Hippocampal formation (tissue), 2 donors: ENCODE data around the gene TFIP11.
"Not testable (repeated sequence)": the region's sequence is repeated elsewhere in the genome, so short reads cannot be mapped to it uniquely, and the experiment has no call there.

Experiments
- DNase-seq, 2 donors: peaks; one replicate each; lab custom pipeline; 2025; lab: John Stamatoyannopoulos, UW

Gene TFIP11

GRCh38 chr22:26541167-26541819, 29.0 kb upstream of the TFIP11 start:
- no peak for DNase-seq

GRCh38 chr22:26540119-26540518, 27.8 kb upstream of the TFIP11 start:
- no peak for DNase-seq

- DNase-seq: no peak
These were observed 24.5 kb upstream of the TFIP11 start for GRCh38 chr22:26536762-26537134.

DNA sequence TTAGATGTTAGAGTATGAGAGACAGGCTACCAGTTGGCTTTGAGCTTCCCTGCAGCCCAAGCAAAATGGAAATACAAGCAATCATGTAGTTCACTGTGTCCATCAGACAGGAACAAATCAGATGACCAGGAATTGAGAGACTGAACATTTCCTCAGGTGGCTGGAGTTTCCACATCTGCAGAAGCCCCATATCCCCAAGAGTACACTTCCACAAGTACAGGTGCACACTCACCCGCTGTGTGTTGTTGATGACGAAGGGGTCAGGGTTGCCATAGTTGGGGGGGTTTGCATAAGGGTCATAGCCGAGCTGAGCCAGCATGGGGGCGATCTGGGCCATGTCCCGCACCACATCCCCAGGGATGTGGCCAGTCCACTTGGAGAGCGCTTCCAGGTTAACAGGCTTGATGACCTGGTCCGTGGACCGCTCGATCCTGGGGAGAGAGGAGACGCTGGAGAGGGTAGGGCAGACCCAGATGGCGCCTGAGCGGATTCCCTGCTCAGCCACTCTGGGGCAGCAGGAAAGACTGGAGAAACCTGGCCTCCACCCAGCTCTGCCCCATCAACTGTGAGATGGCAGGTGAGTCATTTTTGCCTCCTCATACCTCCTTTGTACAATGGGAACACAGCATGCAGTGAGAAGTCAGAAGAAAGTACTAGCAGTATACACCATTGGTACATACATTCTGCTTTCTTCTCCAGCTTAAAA, 23.9 kb upstream of the TFIP11 start:
- no peak for DNase-seq

DNA sequence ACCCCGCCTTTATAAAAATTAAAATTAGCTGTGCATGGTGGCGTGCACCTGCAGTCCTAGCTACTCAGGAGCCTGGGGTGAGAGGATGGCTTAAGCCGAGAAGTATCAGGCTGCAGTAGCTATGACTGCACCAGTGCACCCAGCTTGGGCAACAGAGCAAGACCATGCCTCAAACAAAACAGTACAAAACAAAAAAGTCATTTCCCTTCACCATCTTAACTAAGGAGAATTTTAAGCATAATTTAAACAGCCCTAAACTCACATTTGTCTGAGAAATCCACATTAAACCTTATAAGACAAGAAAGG, 23.3 kb upstream of the TFIP11 start:
- DNase-seq: no peak

DNA sequence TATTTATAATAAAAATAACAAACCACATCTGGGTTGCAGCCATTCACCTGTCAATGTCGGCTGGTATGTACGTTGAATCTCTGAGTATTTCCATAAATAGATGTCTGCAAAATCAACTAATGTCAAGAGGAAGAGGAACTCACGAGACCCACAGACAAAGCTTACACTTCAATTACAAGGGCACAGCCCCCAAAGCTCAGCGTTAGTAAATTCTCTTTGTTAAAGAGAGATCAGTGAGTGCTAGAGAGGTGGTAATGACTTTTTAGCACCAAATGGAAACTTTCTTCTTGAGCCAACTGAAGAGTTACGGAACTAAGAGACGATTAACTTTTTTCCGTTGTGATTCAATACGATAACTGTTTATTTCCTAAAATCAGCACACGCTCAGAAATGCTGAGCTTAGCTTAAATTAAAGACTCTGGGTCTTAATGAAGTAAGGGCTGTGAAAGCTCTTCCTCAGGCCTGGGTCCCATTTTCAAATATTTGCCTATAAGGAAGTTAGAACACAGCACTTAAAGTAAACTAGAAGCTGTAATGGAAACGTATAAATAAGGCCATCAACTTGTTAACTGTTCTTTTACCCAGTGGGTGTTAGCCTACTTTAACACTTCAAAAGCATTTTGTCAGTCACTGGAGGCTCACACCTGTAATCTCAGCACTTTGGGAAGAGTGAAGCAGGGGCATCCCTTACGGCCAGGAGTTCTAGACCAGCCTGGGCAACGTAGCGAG, 22.8 kb upstream of the TFIP11 start:
- no peak for DNase-seq

- no peak for DNase-seq
These were observed 22.0 kb upstream of the TFIP11 start for GRCh38 chr22:26534171-26534855.

DNA sequence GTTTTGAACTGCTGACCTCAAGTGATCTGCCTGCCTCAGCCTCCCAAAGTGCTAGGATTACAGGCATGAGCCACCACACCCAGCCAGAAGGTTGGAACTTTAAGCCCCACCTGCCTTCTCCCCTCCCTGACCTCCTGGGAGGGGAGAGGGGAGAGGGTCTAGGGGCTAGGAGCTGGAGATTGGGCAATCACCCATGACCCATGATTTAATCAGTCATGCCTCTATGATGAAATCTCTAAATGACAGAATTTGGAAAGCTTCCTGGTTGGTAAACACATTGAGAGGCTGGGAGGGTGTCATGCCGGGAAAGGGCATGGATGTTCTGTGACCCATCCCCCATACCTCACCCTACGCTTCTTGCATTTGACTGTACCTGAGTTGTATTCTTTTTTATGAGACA, 17.1 kb upstream of the TFIP11 start:
- no peak for DNase-seq

DNA sequence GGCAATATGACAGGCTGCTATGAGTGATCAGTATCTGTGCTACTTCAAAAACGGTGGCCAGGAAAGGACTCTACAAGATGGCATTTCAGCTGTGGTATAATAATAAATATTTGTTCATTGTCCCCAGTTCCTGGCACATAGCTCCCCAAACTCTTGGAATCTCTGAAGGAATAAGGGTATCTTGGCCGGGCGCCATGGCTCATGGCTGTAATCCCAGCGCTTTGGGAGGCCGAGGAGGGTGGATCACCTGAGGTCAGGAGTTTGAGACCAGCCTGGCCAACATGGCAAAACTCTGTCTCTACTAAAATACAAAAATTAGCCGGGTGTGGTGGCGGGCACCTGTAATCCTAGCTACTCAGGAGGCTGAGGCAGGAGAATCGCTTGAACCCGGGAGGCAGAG, 16.2 kb upstream of the TFIP11 start:
- DNase-seq: not testable (repeated sequence)

DNA sequence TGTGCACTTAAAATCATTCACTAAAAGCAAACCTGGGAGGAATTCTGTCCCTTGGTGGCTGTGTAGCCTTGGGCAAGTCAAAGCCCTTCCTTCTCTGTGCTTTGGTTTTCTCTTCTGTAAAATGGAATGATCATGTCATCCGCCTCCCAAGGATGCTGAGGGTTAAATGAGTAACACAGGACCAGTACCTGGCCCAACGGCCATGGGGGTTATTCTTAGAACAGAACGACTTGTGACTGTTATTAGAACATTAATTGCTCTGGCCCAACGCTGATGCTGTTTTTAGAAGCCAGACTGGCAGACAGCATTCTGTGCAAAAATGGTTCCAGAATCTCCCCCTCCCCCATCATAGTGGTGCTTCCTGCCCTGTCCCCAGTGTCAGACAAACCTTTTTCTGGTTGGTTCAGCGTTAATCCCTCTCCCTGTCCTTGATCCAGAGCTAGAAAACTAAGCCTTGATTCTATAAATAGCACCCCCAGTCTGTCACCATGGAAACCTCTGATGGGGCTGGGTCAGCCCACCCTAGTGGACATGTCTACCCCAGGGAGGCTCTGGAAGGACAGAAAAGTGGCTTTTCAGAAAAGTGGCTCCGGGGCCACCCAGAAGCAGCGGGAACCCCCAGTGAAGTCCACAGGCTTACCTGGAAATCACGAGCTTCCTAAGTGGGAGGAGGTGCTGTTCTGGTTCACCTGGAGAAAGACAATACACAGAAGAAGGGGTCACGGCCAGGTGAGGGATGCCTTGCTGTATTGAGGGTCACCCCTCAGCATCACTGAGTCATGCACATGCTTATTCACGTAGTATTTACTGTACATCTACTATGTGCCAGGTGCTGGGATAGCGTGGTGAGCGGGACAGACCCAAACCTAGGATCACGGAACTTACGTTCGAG, 15.5 kb upstream of the TFIP11 start:
- DNase-seq: no peak

- DNase-seq: no peak
These were observed 14.9 kb upstream of the TFIP11 start for GRCh38 chr22:26527167-26527566.

DNA sequence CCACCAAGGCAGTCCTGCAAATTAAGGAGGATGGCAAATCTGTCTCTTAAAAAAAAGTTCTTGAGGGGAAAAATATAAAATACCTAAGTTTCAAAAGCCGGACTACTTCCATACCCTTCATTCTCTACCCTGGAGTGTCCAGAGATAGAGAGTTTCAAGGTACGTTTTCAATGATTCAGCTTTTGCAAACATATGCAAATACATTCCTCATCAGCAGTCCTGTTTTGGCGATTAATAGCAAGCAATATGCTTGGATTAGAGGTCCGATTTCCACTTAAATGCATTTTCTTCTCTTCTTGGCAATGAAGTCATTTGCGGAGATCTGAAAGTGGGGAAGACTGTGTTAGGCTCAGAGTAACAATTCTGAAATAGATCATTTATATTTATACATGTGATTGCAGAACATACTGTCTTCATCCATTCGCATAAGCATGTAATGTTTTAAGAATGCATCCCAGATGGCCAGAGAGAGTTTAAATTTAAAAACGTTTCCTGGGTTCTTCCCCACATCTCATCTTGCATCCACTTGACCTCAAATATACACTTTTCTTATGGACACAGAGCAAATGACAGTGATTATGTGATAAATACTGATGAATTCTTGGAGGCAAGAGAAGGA, 13.8 kb upstream of the TFIP11 start:
- no peak for DNase-seq

- no peak for DNase-seq
These were observed 12.6 kb upstream of the TFIP11 start for GRCh38 chr22:26524870-26525269.

- peak in 1 of 2 donors; percentile 11 for DNase-seq
These were observed 10.3 kb upstream of the TFIP11 start for GRCh38 chr22:26522592-26522991.

- DNase-seq: no peak
These were observed 9.7 kb upstream of the TFIP11 start for GRCh38 chr22:26522012-26522411.

- DNase-seq: no peak
These were observed 5.2 kb upstream of the TFIP11 start for GRCh38 chr22:26517429-26517828.

GRCh38 chr22:26516503-26516902, 4.2 kb upstream of the TFIP11 start:
- DNase-seq: no peak

DNA sequence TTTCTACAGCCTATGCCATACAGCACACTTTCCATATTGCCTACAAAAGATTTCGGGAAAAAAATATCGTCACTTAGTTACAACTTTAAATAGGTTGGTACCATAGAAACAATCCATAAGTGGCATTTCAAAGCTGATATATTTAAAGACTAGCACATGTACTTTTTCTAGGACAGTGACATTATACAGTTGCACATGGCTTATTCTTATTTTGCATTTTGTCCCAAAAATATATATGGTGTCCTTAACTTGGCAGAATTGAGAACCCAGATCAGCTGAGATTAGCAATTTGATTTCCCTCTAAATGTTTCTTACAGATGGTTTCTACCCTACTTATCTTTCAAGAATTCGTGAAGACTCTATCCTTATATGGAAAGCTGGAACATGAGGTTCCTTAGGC, 3.7 kb upstream of the TFIP11 start:
- DNase-seq: peak in 1 of 2 donors; percentile 43

- DNase-seq: no peak
These were observed 2.3 kb upstream of the TFIP11 start for GRCh38 chr22:26514419-26515161.

GRCh38 chr22:26513838-26514237, 1.6 kb upstream of the TFIP11 start:
- DNase-seq: no peak

DNA sequence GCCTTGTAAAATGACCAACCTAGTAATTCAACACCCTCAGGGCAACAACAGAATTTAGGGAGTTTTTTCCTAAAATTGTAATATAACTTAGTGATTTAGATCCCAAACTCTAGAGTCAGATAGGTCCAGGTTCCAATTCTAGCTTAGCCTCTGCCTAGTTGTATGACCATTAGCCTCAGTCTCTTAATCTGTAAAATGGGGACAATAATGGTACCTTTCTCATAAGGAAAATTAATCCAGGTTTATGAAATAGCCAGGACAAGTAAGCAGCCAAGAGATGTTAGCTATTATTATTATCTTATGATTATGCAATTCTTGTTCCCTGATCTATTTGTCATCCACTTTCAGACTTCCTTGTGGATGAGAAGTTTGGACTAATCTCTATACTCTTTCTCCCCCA, 4.1 kb downstream of the TFIP11 start:
- DNase-seq: no peak
